HG02973 (cell line): Measurements from ENCODE around the gene ZNF717.
"Not testable (repeated sequence)": the region's sequence is repeated elsewhere in the genome, so short reads cannot be mapped to it uniquely, and the experiment has no call there.

ENCODE experiments used
- ATAC-seq: cut with Tn5 transposase; IDR thresholded peaks from one replicate; pipeline ENCODE4 v1.9.1; 2021; ENCODE audit warnings: moderate library complexity; ENCODE audit not compliant: unreplicated experiment

The ZNF717 gene

GRCh38 chr3:75785081-75785755 is at the start of gene ZNF717:
Gene ZNF717, minus strand, starts transcription at chr3:75785549. Its CDS starts 2,187 bp downstream, at chr3:75783362.
- ATAC-seq, result not testable (repeated sequence)

- ATAC-seq, result not testable (repeated sequence)
Observed at GRCh38 chr3:75831076-75831475, 45.7 kb upstream of the ZNF717 start.

GRCh38 chr3:75818019-75818418 is 32.7 kb upstream of the ZNF717 start:
- ATAC-seq, result not testable (repeated sequence)

GRCh38 chr3:75816287-75817180 is 31.2 kb upstream of the ZNF717 start:
- not testable (repeated sequence) for ATAC-seq

- ATAC-seq, result no peak
Observed at GRCh38 chr3:75814797-75815196, 29.4 kb upstream of the ZNF717 start.

GRCh38 chr3:75782506-75782905 is 2.8 kb downstream of the ZNF717 start:
- no peak for ATAC-seq

- no peak for ATAC-seq
Observed at GRCh38 chr3:75781079-75781745, 4.1 kb downstream of the ZNF717 start.

- not testable (repeated sequence) for ATAC-seq
Observed at GRCh38 chr3:75777742-75778141, 7.6 kb downstream of the ZNF717 start.

- ATAC-seq, result not testable (repeated sequence)
Observed at GRCh38 chr3:75771631-75772030, 13.7 kb downstream of the ZNF717 start.

- ATAC-seq, result no peak
Observed at GRCh38 chr3:75768303-75769017, 16.9 kb downstream of the ZNF717 start.

- ATAC-seq, result no peak
Observed at GRCh38 chr3:75737831-75738493, 47.4 kb downstream of the ZNF717 start.

- no peak for ATAC-seq
Observed at GRCh38 chr3:75727985-75728384, 57.4 kb downstream of the ZNF717 start.

GRCh38 chr3:75692061-75692460 is 93.3 kb downstream of the ZNF717 start:
- ATAC-seq, result no peak

- ATAC-seq, result no peak
Observed at GRCh38 chr3:75687323-75687722, 98.0 kb downstream of the ZNF717 start.
